ENCODE measurements around the gene SLC29A4.
"Not testable (repeated sequence)": the region's sequence is repeated elsewhere in the genome, so short reads cannot be mapped to it uniquely, and the experiment has no call there.

Gene SLC29A4

GRCh38 chr7:5310822-5311405 lies 28.2 kb downstream of the SLC29A4 start:
- ATAC-seq (replicated peaks; ENCODE audit: extremely low read depth, poor library complexity, severe bottlenecking) (no peak), DNase-seq (ENCODE audit: low spot score in 2 of 2) (no peak)
- peaks cover 27% of the 10 kb centered on the region for H3K36me3 Mint-ChIP-seq (ENCODE audit: insufficient read depth)
- H3K4me3 Mint-ChIP-seq, result no peak overlapping the region
- no peaks in the 10 kb centered on the region for H3K4me1 Mint-ChIP-seq
- H3K27ac Mint-ChIP-seq (ENCODE audit: low read depth), result no peak overlapping the region
- H3K9me3 Mint-ChIP-seq, result no peaks in the 10 kb centered on the region
- H3K27me3 Mint-ChIP-seq, result no peaks in the 10 kb centered on the region

GRCh38 chr7:5312276-5313070 lies 29.7 kb downstream of the SLC29A4 start:
- not testable (repeated sequence) for ATAC-seq (replicated peaks; ENCODE audit: extremely low read depth, poor library complexity, severe bottlenecking); H3K27me3 Mint-ChIP-seq; H3K9me3 Mint-ChIP-seq; H3K27ac Mint-ChIP-seq (ENCODE audit: low read depth); DNase-seq (ENCODE audit: low spot score in 2 of 2); H3K4me1 Mint-ChIP-seq; H3K4me3 Mint-ChIP-seq
- H3K36me3 Mint-ChIP-seq (ENCODE audit: insufficient read depth), result peaks cover 35% of the 10 kb centered on the region

- not testable (repeated sequence) for H3K9me3 Mint-ChIP-seq; H3K27me3 Mint-ChIP-seq; ATAC-seq (replicated peaks; ENCODE audit: extremely low read depth, poor library complexity, severe bottlenecking); H3K27ac Mint-ChIP-seq (ENCODE audit: low read depth); DNase-seq (ENCODE audit: low spot score in 2 of 2); H3K4me1 Mint-ChIP-seq; H3K4me3 Mint-ChIP-seq
- H3K36me3 Mint-ChIP-seq (ENCODE audit: insufficient read depth), result peaks cover 35% of the 10 kb centered on the region
Observed at GRCh38 chr7:5313076-5313885, 30.5 kb downstream of the SLC29A4 start.

- DNase-seq (ENCODE audit: low spot score in 2 of 2) (no peak), ATAC-seq (replicated peaks; ENCODE audit: extremely low read depth, poor library complexity, severe bottlenecking) (no peak)
- peaks cover 7% of the 10 kb centered on the region for H3K9me3 Mint-ChIP-seq
- H3K27ac Mint-ChIP-seq (ENCODE audit: low read depth), result no peak overlapping the region
- H3K27me3 Mint-ChIP-seq, result no peaks in the 10 kb centered on the region
- peaks cover 38% of the 10 kb centered on the region for H3K36me3 Mint-ChIP-seq (ENCODE audit: insufficient read depth)
- no peak overlapping the region for H3K4me3 Mint-ChIP-seq
- no peaks in the 10 kb centered on the region for H3K4me1 Mint-ChIP-seq
Observed at GRCh38 chr7:5314864-5315263, 32.1 kb downstream of the SLC29A4 start.

- H3K9me3 Mint-ChIP-seq, result peaks cover 7% of the 10 kb centered on the region
- no peaks in the 10 kb centered on the region for H3K4me1 Mint-ChIP-seq
- ATAC-seq (replicated peaks; ENCODE audit: extremely low read depth, poor library complexity, severe bottlenecking), result no peak
- H3K4me3 Mint-ChIP-seq, result no peak overlapping the region
- no peak for DNase-seq (ENCODE audit: low spot score in 2 of 2)
- H3K27me3 Mint-ChIP-seq, result no peaks in the 10 kb centered on the region
- no peak overlapping the region for H3K27ac Mint-ChIP-seq (ENCODE audit: low read depth)
- H3K36me3 Mint-ChIP-seq (ENCODE audit: insufficient read depth), result peaks cover 36% of the 10 kb centered on the region
Observed at GRCh38 chr7:5315761-5316160, 33.0 kb downstream of the SLC29A4 start.

- not testable (repeated sequence) for H3K27ac Mint-ChIP-seq (ENCODE audit: low read depth); H3K9me3 Mint-ChIP-seq; DNase-seq (ENCODE audit: low spot score in 2 of 2); H3K4me3 Mint-ChIP-seq; H3K4me1 Mint-ChIP-seq; ATAC-seq (replicated peaks; ENCODE audit: extremely low read depth, poor library complexity, severe bottlenecking); H3K27me3 Mint-ChIP-seq
- peaks cover 42% of the 10 kb centered on the region for H3K36me3 Mint-ChIP-seq (ENCODE audit: insufficient read depth)
Observed at GRCh38 chr7:5318613-5319012, 35.9 kb downstream of the SLC29A4 start.

GRCh38 chr7:5320391-5320790 lies 37.6 kb downstream of the SLC29A4 start:
- no peaks in the 10 kb centered on the region for H3K27me3 Mint-ChIP-seq
- DNase-seq (ENCODE audit: low spot score in 2 of 2), result no peak
- no peak for ATAC-seq (replicated peaks; ENCODE audit: extremely low read depth, poor library complexity, severe bottlenecking)
- no peaks in the 10 kb centered on the region for H3K4me1 Mint-ChIP-seq
- H3K9me3 Mint-ChIP-seq, result peaks cover 7% of the 10 kb centered on the region
- H3K4me3 Mint-ChIP-seq, result no peak overlapping the region
- peaks cover 34% of the 10 kb centered on the region for H3K36me3 Mint-ChIP-seq (ENCODE audit: insufficient read depth)
- H3K27ac Mint-ChIP-seq (ENCODE audit: low read depth), result no peak overlapping the region

GRCh38 chr7:5320802-5321396 lies 38.2 kb downstream of the SLC29A4 start:
- ATAC-seq (replicated peaks; ENCODE audit: extremely low read depth, poor library complexity, severe bottlenecking) (no peak), DNase-seq (ENCODE audit: low spot score in 2 of 2) (no peak)
- Mint-ChIP-seq H3K36me3 (ENCODE audit: insufficient read depth) (peaks cover 29% of the 10 kb centered on the region), H3K4me1 (no peaks in the 10 kb centered on the region), H3K9me3 (peaks cover 7% of the 10 kb centered on the region), H3K27ac (ENCODE audit: low read depth) (no peak overlapping the region), H3K4me3 (no peak overlapping the region), H3K27me3 (no peaks in the 10 kb centered on the region)

- ATAC-seq (replicated peaks; ENCODE audit: extremely low read depth, poor library complexity, severe bottlenecking) (no peak), DNase-seq (ENCODE audit: low spot score in 2 of 2) (no peak)
- peaks cover 30% of the 10 kb centered on the region for H3K36me3 Mint-ChIP-seq (ENCODE audit: insufficient read depth)
- no peak overlapping the region for H3K4me3 Mint-ChIP-seq
- no peaks in the 10 kb centered on the region for H3K27me3 Mint-ChIP-seq
- H3K27ac Mint-ChIP-seq (ENCODE audit: low read depth), result no peak overlapping the region
- H3K4me1 Mint-ChIP-seq, result no peaks in the 10 kb centered on the region
- H3K9me3 Mint-ChIP-seq, result peaks cover 7% of the 10 kb centered on the region
Observed at GRCh38 chr7:5322621-5323410, 40.1 kb downstream of the SLC29A4 start.

GRCh38 chr7:5323800-5324781 lies 41.3 kb downstream of the SLC29A4 start:
- H3K9me3 Mint-ChIP-seq; DNase-seq (ENCODE audit: low spot score in 2 of 2); H3K27ac Mint-ChIP-seq (ENCODE audit: low read depth); ATAC-seq (replicated peaks; ENCODE audit: extremely low read depth, poor library complexity, severe bottlenecking); H3K4me3 Mint-ChIP-seq; H3K27me3 Mint-ChIP-seq; H3K4me1 Mint-ChIP-seq: not testable (repeated sequence)
- peaks cover 32% of the 10 kb centered on the region for H3K36me3 Mint-ChIP-seq (ENCODE audit: insufficient read depth)

GRCh38 chr7:5324961-5325360 lies 42.2 kb downstream of the SLC29A4 start:
- ATAC-seq (replicated peaks; ENCODE audit: extremely low read depth, poor library complexity, severe bottlenecking), result no peak
- H3K27me3 Mint-ChIP-seq, result no peaks in the 10 kb centered on the region
- no peak overlapping the region for H3K4me3 Mint-ChIP-seq
- no peak for DNase-seq (ENCODE audit: low spot score in 2 of 2)
- H3K27ac Mint-ChIP-seq (ENCODE audit: low read depth), result peak overlapping the region; percentile 74
- no peaks in the 10 kb centered on the region for H3K9me3 Mint-ChIP-seq
- peaks cover 32% of the 10 kb centered on the region for H3K36me3 Mint-ChIP-seq (ENCODE audit: insufficient read depth)
- H3K4me1 Mint-ChIP-seq, result no peaks in the 10 kb centered on the region

Measured in central memory CD8-positive, alpha-beta T cell (primary cell).